ENCODE results near the gene RAD51B. TPM values are rescaled to one million over a fixed set of nuclear protein-coding genes. Genes with fewer than 3 reads are reported as not detected.

The RAD51B gene
- total RNA-seq, 1 experiment from 2014 or later, result 29.9 TPM

GRCh38 chr14:67973436-67973835, 153.9 kb downstream of the RAD51B start:
- Histone ChIP-seq H2AFZ (no peak overlapping the region), H3K9me2 (ENCODE audit: insufficient read depth) (no peaks in the 10 kb centered on the region), H3K4me2 (no peak overlapping the region), H3K4me3 (no peak overlapping the region), H3K27me3 (ENCODE audit: insufficient read depth, low read depth) (no peaks in the 10 kb centered on the region), H3K4me1 (replicated peaks; ENCODE audit: insufficient read depth) (peaks cover 19% of the 10 kb centered on the region), H3F3A (ENCODE audit: insufficient read depth, low read depth) (no peaks in the 10 kb centered on the region), H3K27ac (no peak overlapping the region), H3K9me3 (ENCODE audit: insufficient read depth, low read depth) (no peaks in the 10 kb centered on the region; the same call in 1 of the 2 replicates), H3K36me3 (ENCODE audit: low read depth) (no peaks in the 10 kb centered on the region), H3K79me2 (ENCODE audit: low read depth) (no peaks in the 10 kb centered on the region), H4K20me1 (ENCODE audit: insufficient read depth) (no peaks in the 10 kb centered on the region)
- no peak for TF ChIP-seq EZH2 (IDR thresholded peaks at IDR 0.05; ENCODE audit: low read depth)
- ChIA-PET POLR2A (ENCODE audit: unreplicated experiment) (no interaction called here), CTCF (interaction anchor here (0.5 kb wide), 1 partner anchor 84 kb away, joined by 8 read pairs; no protein-coding TSS in a partner anchor)
- intact Hi-C loops (cut with micrococcal nuclease; ENCODE audit: unreplicated experiment), result no loop called here
- no peak for DNase-seq
- BruUV-seq (replicated peaks), result no TSS peak

DNA sequence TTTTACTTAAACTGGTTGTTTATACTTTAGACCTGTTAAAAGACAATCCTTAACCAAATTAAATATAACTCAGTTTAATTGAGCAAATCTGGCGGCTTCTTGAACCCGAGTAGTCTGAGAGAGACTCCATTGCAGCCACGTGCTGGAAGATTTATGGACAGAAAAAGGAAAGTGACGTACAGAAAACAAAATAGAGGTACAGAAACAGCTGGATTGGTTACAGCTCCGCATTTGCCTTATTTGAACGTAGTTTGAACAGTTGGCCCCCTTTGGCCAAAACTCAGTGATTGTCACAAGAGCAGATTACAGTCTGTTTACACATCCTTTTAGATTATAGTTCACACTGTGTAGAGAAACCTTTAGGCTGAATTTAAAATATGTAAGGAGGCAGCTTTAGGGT, 155.9 kb downstream of the RAD51B start:
- no peaks in the 10 kb centered on the region; the same call in 1 of the 2 replicates for H3K9me2 ChIP-seq (ENCODE audit: insufficient read depth)
- no TSS peak for BruUV-seq (replicated peaks)
- H3K4me2 ChIP-seq, result no peak overlapping the region
- no peaks in the 10 kb centered on the region for H4K20me1 ChIP-seq (ENCODE audit: insufficient read depth)
- no peak overlapping the region for H3K27ac ChIP-seq
- peaks cover 19% of the 10 kb centered on the region for H3K4me1 ChIP-seq (replicated peaks; ENCODE audit: insufficient read depth)
- no peaks in the 10 kb centered on the region for H3K79me2 ChIP-seq (ENCODE audit: low read depth)
- ChIA-PET POLR2A (ENCODE audit: unreplicated experiment) (no interaction called here), CTCF (no interaction called here)
- H3K27me3 ChIP-seq (ENCODE audit: insufficient read depth, low read depth), result no peaks in the 10 kb centered on the region
- no peak overlapping the region for H2AFZ ChIP-seq
- no peaks in the 10 kb centered on the region for H3F3A ChIP-seq (ENCODE audit: insufficient read depth, low read depth)
- no peak for TF ChIP-seq EZH2 (IDR thresholded peaks at IDR 0.05; ENCODE audit: low read depth)
- TF ChIP-seq, protein P1, sequence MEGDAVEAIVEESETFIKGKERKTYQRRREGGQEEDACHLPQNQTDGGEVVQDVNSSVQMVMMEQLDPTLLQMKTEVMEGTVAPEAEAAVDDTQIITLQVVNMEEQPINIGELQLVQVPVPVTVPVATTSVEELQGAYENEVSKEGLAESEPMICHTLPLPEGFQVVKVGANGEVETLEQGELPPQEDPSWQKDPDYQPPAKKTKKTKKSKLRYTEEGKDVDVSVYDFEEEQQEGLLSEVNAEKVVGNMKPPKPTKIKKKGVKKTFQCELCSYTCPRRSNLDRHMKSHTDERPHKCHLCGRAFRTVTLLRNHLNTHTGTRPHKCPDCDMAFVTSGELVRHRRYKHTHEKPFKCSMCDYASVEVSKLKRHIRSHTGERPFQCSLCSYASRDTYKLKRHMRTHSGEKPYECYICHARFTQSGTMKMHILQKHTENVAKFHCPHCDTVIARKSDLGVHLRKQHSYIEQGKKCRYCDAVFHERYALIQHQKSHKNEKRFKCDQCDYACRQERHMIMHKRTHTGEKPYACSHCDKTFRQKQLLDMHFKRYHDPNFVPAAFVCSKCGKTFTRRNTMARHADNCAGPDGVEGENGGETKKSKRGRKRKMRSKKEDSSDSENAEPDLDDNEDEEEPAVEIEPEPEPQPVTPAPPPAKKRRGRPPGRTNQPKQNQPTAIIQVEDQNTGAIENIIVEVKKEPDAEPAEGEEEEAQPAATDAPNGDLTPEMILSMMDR (conservative IDR thresholded peaks at IDR 0.05), result no peak
- DNase-seq, result no peak
- intact Hi-C loops (cut with micrococcal nuclease; ENCODE audit: unreplicated experiment), result no loop called here
- no peak overlapping the region for H3K4me3 ChIP-seq
- no peaks in the 10 kb centered on the region; the same call in 1 of the 2 replicates for H3K9me3 ChIP-seq (ENCODE audit: insufficient read depth, low read depth)
- no peaks in the 10 kb centered on the region for H3K36me3 ChIP-seq (ENCODE audit: low read depth)

- Histone ChIP-seq H2AFZ (no peak overlapping the region), H3K27ac (no peak overlapping the region), H3F3A (ENCODE audit: insufficient read depth, low read depth) (no peaks in the 10 kb centered on the region), H3K4me3 (no peak overlapping the region), H3K9me2 (ENCODE audit: insufficient read depth) (no peaks in the 10 kb centered on the region; the same call in 1 of the 2 replicates), H4K20me1 (ENCODE audit: insufficient read depth) (no peaks in the 10 kb centered on the region), H3K27me3 (ENCODE audit: insufficient read depth, low read depth) (no peaks in the 10 kb centered on the region), H3K36me3 (ENCODE audit: low read depth) (no peaks in the 10 kb centered on the region), H3K79me2 (ENCODE audit: low read depth) (no peaks in the 10 kb centered on the region), H3K9me3 (ENCODE audit: insufficient read depth, low read depth) (no peaks in the 10 kb centered on the region), H3K4me2 (no peak overlapping the region), H3K4me1 (replicated peaks; ENCODE audit: insufficient read depth) (0 out of 2 replicates have a peak, but pooled peaks cover 3% of the 10 kb centered on the region)
- no peak for DNase-seq
- ChIA-PET POLR2A (ENCODE audit: unreplicated experiment) (no interaction called here), CTCF (no interaction called here)
- TF ChIP-seq EZH2 (IDR thresholded peaks at IDR 0.05; ENCODE audit: low read depth), result no peak
- TF ChIP-seq, protein P1 (conservative IDR thresholded peaks at IDR 0.05), result no peak
- no TSS peak for BruUV-seq (replicated peaks)
- intact Hi-C loops (cut with micrococcal nuclease; ENCODE audit: unreplicated experiment), result no loop called here
These were observed 158.0 kb downstream of the RAD51B start for GRCh38 chr14:67977434-67978034.

- no peak overlapping the region for H3K27ac ChIP-seq
- no peak for TF ChIP-seq EZH2 (IDR thresholded peaks at IDR 0.05; ENCODE audit: low read depth)
- TF ChIP-seq, protein P1 (conservative IDR thresholded peaks at IDR 0.05), result no peak
- H3K9me3 ChIP-seq (ENCODE audit: insufficient read depth, low read depth), result no peaks in the 10 kb centered on the region
- no peak overlapping the region for H2AFZ ChIP-seq
- CTCF ChIA-PET, result no interaction called here
- POLR2A ChIA-PET (ENCODE audit: unreplicated experiment), result no interaction called here
- H3K4me2 ChIP-seq, result no peak overlapping the region
- no peaks in the 10 kb centered on the region; the same call in 1 of the 2 replicates for H3K9me2 ChIP-seq (ENCODE audit: insufficient read depth)
- H3K36me3 ChIP-seq (ENCODE audit: low read depth), result no peaks in the 10 kb centered on the region
- no peak overlapping the region for H3K4me3 ChIP-seq
- no peaks in the 10 kb centered on the region for H3K79me2 ChIP-seq (ENCODE audit: low read depth)
- intact Hi-C loops (cut with micrococcal nuclease; ENCODE audit: unreplicated experiment), result no loop called here
- no peaks in the 10 kb centered on the region for H4K20me1 ChIP-seq (ENCODE audit: insufficient read depth)
- no TSS peak for BruUV-seq (replicated peaks)
- H3K4me1 ChIP-seq (replicated peaks; ENCODE audit: insufficient read depth), result no peaks in the 10 kb centered on the region
- DNase-seq, result no peak
- H3F3A ChIP-seq (ENCODE audit: insufficient read depth, low read depth), result no peaks in the 10 kb centered on the region
- H3K27me3 ChIP-seq (ENCODE audit: insufficient read depth, low read depth), result no peaks in the 10 kb centered on the region
These were observed 159.2 kb downstream of the RAD51B start for GRCh38 chr14:67978749-67979148.
